OCI-LY3 (cell line): Measurements from ENCODE around the gene RNU2-63P.

ENCODE experiments used
- EZH2phosphoT487 ChIP-seq: fragments of 200-600 bp; shearing (Covaris generic); IDR thresholded peaks from 2 replicates; pipeline ENCODE4 v1.6.1; 2018; ENCODE audit warnings: antibody characterized with exemption, mixed run types, low read depth
- TF ChIP-seq, protein P1 (sequence below): fragments of 200-600, 300-600 bp; sonication (generic); IDR thresholded peaks from 2 replicates; pipeline ENCODE4 v1.5.1; 2014; ENCODE audit warnings: antibody characterized with exemption, low read length, low read depth

DNA sequence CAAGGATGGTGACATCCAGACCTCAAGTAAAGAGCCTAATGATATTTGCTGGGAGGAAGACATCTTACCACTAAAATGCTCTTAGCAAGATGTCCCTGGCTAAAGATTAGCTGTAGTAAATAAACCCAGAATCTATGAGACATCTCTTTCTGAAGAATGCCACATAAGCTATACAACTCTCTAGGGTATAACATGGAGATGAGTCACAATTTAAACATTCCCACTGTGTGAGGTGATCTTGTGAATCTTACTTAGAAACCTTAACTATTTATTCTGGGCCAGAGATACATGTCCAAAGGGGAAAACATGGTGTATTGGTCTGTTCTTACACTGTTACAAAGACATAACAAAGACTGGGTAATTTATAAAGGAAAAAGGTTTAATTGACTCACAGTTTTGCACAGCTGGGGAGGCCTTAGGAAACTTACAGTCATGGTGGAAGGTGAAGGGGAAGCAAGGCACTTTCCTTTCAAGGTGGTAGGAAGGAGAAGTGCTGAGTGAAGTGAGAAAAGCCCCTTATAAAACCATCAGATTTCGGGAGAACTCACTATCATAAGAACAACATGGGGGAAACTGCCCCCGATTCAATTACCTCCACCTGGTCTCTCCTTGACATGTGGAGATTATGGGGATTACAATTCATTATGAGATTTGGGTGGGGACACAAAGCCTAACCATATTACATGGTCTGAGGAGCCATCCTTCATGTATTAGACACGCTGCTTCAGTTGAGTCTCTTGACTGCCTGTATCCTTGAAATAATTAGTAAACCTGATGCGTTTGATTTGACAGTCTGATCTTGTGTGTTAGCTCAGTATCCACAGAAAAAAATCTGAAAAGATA lies 22.1 kb upstream of the RNU2-63P start:
- TF ChIP-seq, protein P1, sequence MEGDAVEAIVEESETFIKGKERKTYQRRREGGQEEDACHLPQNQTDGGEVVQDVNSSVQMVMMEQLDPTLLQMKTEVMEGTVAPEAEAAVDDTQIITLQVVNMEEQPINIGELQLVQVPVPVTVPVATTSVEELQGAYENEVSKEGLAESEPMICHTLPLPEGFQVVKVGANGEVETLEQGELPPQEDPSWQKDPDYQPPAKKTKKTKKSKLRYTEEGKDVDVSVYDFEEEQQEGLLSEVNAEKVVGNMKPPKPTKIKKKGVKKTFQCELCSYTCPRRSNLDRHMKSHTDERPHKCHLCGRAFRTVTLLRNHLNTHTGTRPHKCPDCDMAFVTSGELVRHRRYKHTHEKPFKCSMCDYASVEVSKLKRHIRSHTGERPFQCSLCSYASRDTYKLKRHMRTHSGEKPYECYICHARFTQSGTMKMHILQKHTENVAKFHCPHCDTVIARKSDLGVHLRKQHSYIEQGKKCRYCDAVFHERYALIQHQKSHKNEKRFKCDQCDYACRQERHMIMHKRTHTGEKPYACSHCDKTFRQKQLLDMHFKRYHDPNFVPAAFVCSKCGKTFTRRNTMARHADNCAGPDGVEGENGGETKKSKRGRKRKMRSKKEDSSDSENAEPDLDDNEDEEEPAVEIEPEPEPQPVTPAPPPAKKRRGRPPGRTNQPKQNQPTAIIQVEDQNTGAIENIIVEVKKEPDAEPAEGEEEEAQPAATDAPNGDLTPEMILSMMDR: no peak
- TF ChIP-seq EZH2phosphoT487: no peak
